GM19238 (cell line): Measurements from ENCODE around the gene TRIL.

Experiments
- DNase-seq: peaks from one replicate; pipeline ENCODE4 v3.0.0; 2011; ENCODE audit warnings: low spot score; ENCODE audit not compliant: insufficient read length

The TRIL gene

GRCh38 chr7:28983396-28984190 lies 25.5 kb upstream of the TRIL start:
- DNase-seq = no peak

- DNase-seq = no peak
These were observed 23.0 kb upstream of the TRIL start for GRCh38 chr7:28981161-28981465.

GRCh38 chr7:28980451-28981160 lies 22.5 kb upstream of the TRIL start:
- DNase-seq = no peak

- no peak for DNase-seq
These were observed 21.6 kb upstream of the TRIL start for GRCh38 chr7:28979776-28980175.

GRCh38 chr7:28977881-28978280 lies 19.8 kb upstream of the TRIL start:
- no peak for DNase-seq

GRCh38 chr7:28976022-28976421 lies 17.9 kb upstream of the TRIL start:
- no peak for DNase-seq

GRCh38 chr7:28973591-28973990 lies 15.5 kb upstream of the TRIL start:
- no peak for DNase-seq

GRCh38 chr7:28964056-28964455 lies 5.9 kb upstream of the TRIL start:
- DNase-seq = no peak

GRCh38 chr7:28961972-28962371 lies 3.8 kb upstream of the TRIL start:
- DNase-seq = no peak

GRCh38 chr7:28960071-28960840 lies 2.1 kb upstream of the TRIL start:
- DNase-seq = no peak

- no peak for DNase-seq
These were observed 834 bp upstream of the TRIL start for GRCh38 chr7:28958980-28959347.

- no peak for DNase-seq
These were observed 337 bp downstream of the TRIL start for GRCh38 chr7:28957751-28958234.

- DNase-seq = no peak
These were observed 923 bp downstream of the TRIL start for GRCh38 chr7:28957064-28957750.

GRCh38 chr7:28956608-28957063 lies 1.5 kb downstream of the TRIL start:
- no peak for DNase-seq

- DNase-seq = no peak
These were observed 2.2 kb downstream of the TRIL start for GRCh38 chr7:28955718-28956607.

GRCh38 chr7:28955356-28955717 lies 2.8 kb downstream of the TRIL start:
- no peak for DNase-seq

- no peak for DNase-seq
These were observed 3.2 kb downstream of the TRIL start for GRCh38 chr7:28954946-28955345.

- DNase-seq = no peak
These were observed 3.7 kb downstream of the TRIL start for GRCh38 chr7:28954471-28954870.

GRCh38 chr7:28953633-28954032 lies 4.5 kb downstream of the TRIL start:
- DNase-seq = no peak

GRCh38 chr7:28942168-28942567 lies 16.0 kb downstream of the TRIL start:
- no peak for DNase-seq

GRCh38 chr7:28941633-28942032 lies 16.5 kb downstream of the TRIL start:
- DNase-seq = no peak
